Heart left ventricle (tissue), 16 donors: Measurements from ENCODE around the gene SCAMP5. TPM values are rescaled to one million over a fixed set of nuclear protein-coding genes. Genes with fewer than 3 reads are reported as not detected.

Experiments
- ATAC-seq, 4 donors: fragments of 200-7000 bp; cut with Tn5 transposase; one replicate each; pipeline ENCODE4 v1.9.1; 2020 to 2022; ENCODE audit warnings: moderate library complexity in 4 of 4, mild to moderate bottlenecking in 3 of 4, moderate number of reproducible peaks in 1 of 4
- DNase-seq, 5 donors: peaks; one replicate each; pipeline ENCODE4 v3.0.0-alpha.2; 2020
- H3K27ac ChIP-seq, 12 donors: fragments of 200-600 bp; sonication (generic) in 4 of 12; one replicate each; pipeline versions ENCODE4 v1.5.0 to v1.8.0; 2016 to 2022; ENCODE audit warnings: mild to moderate bottlenecking in 2 of 12
- H3K27me3 ChIP-seq, 9 donors: fragments of 200-600 bp; sonication (generic) in 2 of 9; one replicate each; pipeline versions ENCODE4 v1.5.1 to v1.8.0; 2016 to 2022; ENCODE audit warnings: mild to moderate bottlenecking in 3 of 9
- H3K36me3 ChIP-seq, 9 donors: fragments of 200-600 bp; sonication (generic) in 2 of 9; one replicate each; pipeline versions ENCODE4 v1.5.0 to v1.8.0; 2018 to 2022; ENCODE audit warnings: mild to moderate bottlenecking in 2 of 9
- H3K4me1 ChIP-seq, 12 donors: fragments of 200-600 bp; sonication (generic) in 4 of 12; one replicate each; pipeline versions ENCODE4 v1.5.0 to v1.8.0; 2016 to 2022; ENCODE audit warnings: mild to moderate bottlenecking in 3 of 12
- H3K4me3 ChIP-seq, 12 donors: fragments of 200-600 bp; sonication (generic) in 4 of 12; one replicate each; pipeline versions ENCODE4 v1.5.0 to v1.8.0; 2017 to 2022; ENCODE audit warnings: mild to moderate bottlenecking in 9 of 12, moderate library complexity in 4 of 12
- H3K9me3 ChIP-seq, 12 donors: fragments of 200-600 bp; sonication (generic) in 4 of 12; one replicate each; pipeline versions ENCODE4 v1.5.0 to v1.8.0; 2016 to 2022; ENCODE audit warnings: mild to moderate bottlenecking in 1 of 12
- POLR2A ChIP-seq, 2 donors: fragments of 450-650 bp; IDR thresholded peaks; one replicate each; pipeline ENCODE4 v1.6.1; 2017; ENCODE audit warnings: antibody characterized with exemption in 2 of 2, mild to moderate bottlenecking in 2 of 2, moderate library complexity in 2 of 2
- WGBS, 4 donors: extraction: QIAGEN DNeasy Blood & Tissue Kit in 2 of 4; methylation state at CpG; one replicate each; pipeline versions ENCODE4 v1.1.5 to v1.1.7; 2013 to 2018; 5-methylcytosine and 5-hydroxymethylcytosine counted together
- intact Hi-C, 10 donors: fragments of 100-400 bp; cut with DNase I; formaldehyde crosslinking; loops; one replicate each; pipeline versions ENCODE4 v1.11.1 to v1.14.2; 2022
- polyA plus RNA-seq, 2 donors: library from polyadenylated mRNA; stranded (reverse); fragments of 200-250 nt; gene quantifications; one replicate each; pipeline ENCODE4 v1.2.3, GENCODE V29; 2013
- total RNA-seq, 9 donors: library from RNA; depleted of rRNA in 2 of 9; stranded (reverse); fragments of >200 nt in 2 of 9; fragmentation: NEBNext Ultra II Directional in 3 of 9; extraction: Animal tissue kit (Norgen Biotek cat#: 25700) in 3 of 9; gene quantifications; one replicate each; pipeline versions ENCODE4 v1.1.0 to v1.2.4, GENCODE V29; 2016 to 2023
- TF ChIP-seq, protein P1 (sequence below), 12 donors: fragments of 200-600 bp; sonication (generic) in 4 of 12; IDR thresholded peaks; one replicate each; pipeline versions ENCODE4 v1.5.0 to v1.8.0; 2018 to 2022; ENCODE audit warnings: antibody characterized with exemption in 12 of 12, mild to moderate bottlenecking in 5 of 12
- donor health status: ischemic (EF 13 %, LVEDD 7.1; RV severe dilation, severe dysfunction).
- donor health status: healthy with polysubstance abuse.
- donor health status: DM: no; HTN: yes; CAD: no.
- donor health status: DM: no; HTN: no; CAD: no.
- donor health status: ischemic (EF 25% LVEDD 6.9; RV normal size, moderate dysfunction).
- donor health status: ischemic (EF 25% LVEDD 5.7; RV mildly dilated, moderate dysfunction).
- donor health status: healthy.
- donor health status: DM: yes; HTN: yes; CAD: no.
- donor health status: ischemic (EF 35%, LVEDD 5.7; RV mildly dilated, moderate dysfunction).
- donor health status: nonischemic (EF 11% LVEDD 7.7; RV severe dilation, severe dysfunction).
- donor health status: DM: yes; HTN: yes; CAD: no.
- donor health status: PGD.
- donor health status: ischemic (EF 29% LVEDD 5.4; RV normal size, mild dysfunction).
- donor health status: nonischemic (EF 23%, LVEDD 6.1; RV moderate dilation, normal function).

SCAMP5 gene
- total and polyA plus RNA-seq, 11 donors = 0.91 to 7.4 (median 4.2) TPM

DNA sequence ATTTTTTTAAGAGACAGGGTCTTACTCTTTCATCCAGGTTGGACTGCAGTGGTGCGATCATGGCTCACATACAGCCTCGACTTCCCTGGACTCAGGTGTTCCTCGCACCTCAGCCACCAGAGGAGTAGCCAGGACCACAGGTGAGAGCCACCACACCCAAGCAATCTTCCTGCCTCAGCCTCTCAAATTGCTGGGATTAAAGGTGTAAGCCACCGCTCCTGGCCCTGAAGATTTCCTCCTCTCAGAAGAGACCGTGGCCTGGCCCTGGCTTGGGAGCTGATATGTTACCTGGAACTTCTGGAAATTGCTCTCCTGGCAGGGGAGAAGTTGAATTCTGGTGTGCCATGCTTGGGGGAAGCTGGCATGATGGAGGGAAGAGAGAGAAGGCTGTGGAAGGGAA, 64.2 kb downstream of the SCAMP5 start:
- TF ChIP-seq, protein P1, sequence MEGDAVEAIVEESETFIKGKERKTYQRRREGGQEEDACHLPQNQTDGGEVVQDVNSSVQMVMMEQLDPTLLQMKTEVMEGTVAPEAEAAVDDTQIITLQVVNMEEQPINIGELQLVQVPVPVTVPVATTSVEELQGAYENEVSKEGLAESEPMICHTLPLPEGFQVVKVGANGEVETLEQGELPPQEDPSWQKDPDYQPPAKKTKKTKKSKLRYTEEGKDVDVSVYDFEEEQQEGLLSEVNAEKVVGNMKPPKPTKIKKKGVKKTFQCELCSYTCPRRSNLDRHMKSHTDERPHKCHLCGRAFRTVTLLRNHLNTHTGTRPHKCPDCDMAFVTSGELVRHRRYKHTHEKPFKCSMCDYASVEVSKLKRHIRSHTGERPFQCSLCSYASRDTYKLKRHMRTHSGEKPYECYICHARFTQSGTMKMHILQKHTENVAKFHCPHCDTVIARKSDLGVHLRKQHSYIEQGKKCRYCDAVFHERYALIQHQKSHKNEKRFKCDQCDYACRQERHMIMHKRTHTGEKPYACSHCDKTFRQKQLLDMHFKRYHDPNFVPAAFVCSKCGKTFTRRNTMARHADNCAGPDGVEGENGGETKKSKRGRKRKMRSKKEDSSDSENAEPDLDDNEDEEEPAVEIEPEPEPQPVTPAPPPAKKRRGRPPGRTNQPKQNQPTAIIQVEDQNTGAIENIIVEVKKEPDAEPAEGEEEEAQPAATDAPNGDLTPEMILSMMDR (IDR thresholded peaks at IDR 0.05) = no peak
- TF ChIP-seq POLR2A (IDR thresholded peaks at IDR 0.05) = no peak
- H3K36me3 ChIP-seq = no peaks in the 10 kb centered on the region
- H3K4me1 ChIP-seq = peaks cover 0 to 51% (median 19%) of the 10 kb centered on the region in 12 donors
- H3K9me3 ChIP-seq = no peaks in the 10 kb centered on the region
- no peak overlapping the region for H3K27ac ChIP-seq
- 75 to 96% (median 81%) methylated on average over 5 of the region's 5 CpGs for WGBS, 4 donors
- H3K4me3 ChIP-seq = no peak overlapping the region
- DNase-seq = no peak
- intact Hi-C loops = no loop called here
- ATAC-seq = no peak
- H3K27me3 ChIP-seq = no peaks in the 10 kb centered on the region

DNA sequence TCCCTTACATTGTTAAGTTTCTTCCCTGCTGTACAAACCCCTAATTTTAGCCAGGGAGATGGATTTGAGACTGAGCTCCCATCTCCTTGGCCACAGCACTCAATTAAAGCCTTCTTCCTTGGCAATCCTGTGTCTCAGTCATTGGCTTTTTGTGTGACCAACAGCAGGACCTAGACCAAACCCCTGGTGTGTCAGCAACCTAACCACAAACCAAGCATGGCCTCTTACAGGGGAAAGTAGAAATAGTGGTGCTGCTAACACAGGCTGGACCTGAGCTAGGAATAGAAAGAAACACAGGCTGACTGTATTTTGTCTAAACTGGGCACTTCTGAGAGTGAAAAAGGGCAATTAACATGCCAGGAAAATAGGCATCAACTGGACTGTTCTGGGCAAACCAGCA, 65.9 kb downstream of the SCAMP5 start:
- no peak for ATAC-seq
- H3K4me3 ChIP-seq = no peak overlapping the region
- peaks cover 0 to 2% (median 0%) of the 10 kb centered on the region in 12 donors for H3K9me3 ChIP-seq
- H3K27ac ChIP-seq = no peak overlapping the region
- intact Hi-C loops = no loop called here
- H3K27me3 ChIP-seq = no peaks in the 10 kb centered on the region
- no peak for DNase-seq
- no peaks in the 10 kb centered on the region for H3K36me3 ChIP-seq
- TF ChIP-seq POLR2A (IDR thresholded peaks at IDR 0.05) = no peak
- TF ChIP-seq, protein P1 (IDR thresholded peaks at IDR 0.05) = no peak
- peaks cover 0 to 63% (median 25%) of the 10 kb centered on the region in 12 donors for H3K4me1 ChIP-seq

DNA sequence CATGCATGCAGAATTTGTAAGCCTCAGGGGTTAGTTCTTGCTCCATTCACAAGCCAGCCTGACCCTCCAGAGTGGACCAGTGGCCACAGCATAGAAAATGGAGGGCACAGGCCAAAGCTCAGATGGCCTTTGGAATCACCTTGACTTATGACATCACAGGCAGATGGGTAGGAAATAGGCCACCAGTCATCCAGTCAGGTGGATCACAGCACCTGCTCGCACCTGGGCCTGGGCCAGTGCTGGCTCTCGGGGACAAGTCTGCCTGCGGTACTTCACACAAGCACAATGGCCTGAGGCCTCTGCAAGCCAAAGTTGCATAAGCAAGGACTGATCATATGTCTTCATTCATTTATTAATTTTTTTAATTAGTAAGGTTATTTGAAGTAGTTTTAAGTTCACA, 67.3 kb downstream of the SCAMP5 start:
- H3K27ac ChIP-seq = no peak overlapping the region
- H3K9me3 ChIP-seq = peaks cover 0 to 10% (median 0%) of the 10 kb centered on the region in 12 donors
- peaks cover 0 to 76% (median 31%) of the 10 kb centered on the region in 12 donors for H3K4me1 ChIP-seq
- H3K36me3 ChIP-seq = no peaks in the 10 kb centered on the region
- intact Hi-C loops = no loop called here
- TF ChIP-seq, protein P1 (IDR thresholded peaks at IDR 0.05) = no peak
- TF ChIP-seq POLR2A (IDR thresholded peaks at IDR 0.05) = no peak
- no peak overlapping the region for H3K4me3 ChIP-seq
- 64 to 67% (median 65%) methylated on average over 3 of the region's 3 CpGs for WGBS, 4 donors
- DNase-seq (no peak), ATAC-seq (no peak)
- H3K27me3 ChIP-seq = no peaks in the 10 kb centered on the region

DNA sequence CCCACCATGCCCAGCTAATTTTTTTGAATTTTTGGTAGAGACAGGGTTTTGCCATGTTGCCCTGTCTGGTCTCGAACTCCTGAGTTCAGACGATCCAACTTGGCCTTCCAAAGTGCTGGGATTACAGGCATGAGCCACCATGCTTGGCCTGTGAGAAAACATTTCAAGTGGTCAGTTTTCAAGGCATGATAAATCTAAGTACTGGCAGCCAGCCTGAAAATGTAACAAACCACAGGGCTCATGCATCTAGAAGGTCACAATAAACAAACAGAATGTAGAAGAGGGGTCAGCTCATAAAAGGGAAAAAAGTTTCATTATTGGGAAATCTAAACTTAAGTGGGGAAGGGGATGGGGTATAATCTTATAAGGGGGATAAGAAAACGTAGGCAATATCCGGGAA, 68.0 kb downstream of the SCAMP5 start:
- TF ChIP-seq POLR2A (IDR thresholded peaks at IDR 0.05) = no peak
- TF ChIP-seq, protein P1 (IDR thresholded peaks at IDR 0.05) = no peak
- ATAC-seq (no peak), DNase-seq (no peak)
- Histone ChIP-seq H3K9me3 (peaks cover 0 to 10% (median 0%) of the 10 kb centered on the region in 12 donors), H3K36me3 (no peaks in the 10 kb centered on the region), H3K27ac (peak overlapping the region in 5 of 12 donors; percentile 37 to 81 (median 69)), H3K27me3 (no peaks in the 10 kb centered on the region), H3K4me3 (no peak overlapping the region), H3K4me1 (peaks cover 0 to 76% (median 29%) of the 10 kb centered on the region in 12 donors)
- intact Hi-C loops = no loop called here
- WGBS, 4 donors = 47 to 60% (median 53%) methylated on average over 4 of the region's 4 CpGs
